OCI-LY1 (cell line): ENCODE data around the gene TK1.

Experiments
- H2AFZ ChIP-seq: fragments of 200-600 bp; sonication (generic), shearing (Covaris generic); 2 replicates; pipeline ENCODE4 v1.6.0; 2014; ENCODE audit warnings: antibody characterized with exemption, mild to moderate bottlenecking, low read length
- H3F3A ChIP-seq: fragments of 200-600 bp; sonication (generic), shearing (Covaris generic); 2 replicates; pipeline ENCODE4 v1.6.0; 2014; ENCODE audit warnings: mild to moderate bottlenecking, antibody characterized with exemption, low read length, moderate library complexity; ENCODE audit not compliant: insufficient read depth
- H3K27ac ChIP-seq: fragments of 200-600 bp; sonication (generic); 2 replicates; pipeline ENCODE4 v1.5.1; 2014; ENCODE audit warnings: low read length, mixed run types, mild to moderate bottlenecking, low read depth; ENCODE audit not compliant: poor library complexity, severe bottlenecking
- H3K27me3 ChIP-seq: fragments of 200-600 bp; sonication (generic); 2 replicates; pipeline ENCODE4 v1.6.0; 2014; ENCODE audit warnings: antibody characterized with exemption, mild to moderate bottlenecking, low read length, moderate library complexity; ENCODE audit not compliant: insufficient read depth
- H3K36me3 ChIP-seq: fragments of 200-600 bp; sonication (generic); 2 replicates; pipeline ENCODE4 v1.6.1; 2014; ENCODE audit warnings: mild to moderate bottlenecking, antibody characterized with exemption, low read length, moderate library complexity, mixed read lengths; ENCODE audit not compliant: insufficient read depth
- H3K4me1 ChIP-seq: fragments of 200-600 bp; sonication (generic); 2 replicates; pipeline ENCODE4 v1.5.1; 2014; ENCODE audit warnings: mild to moderate bottlenecking, low read length, moderate library complexity; ENCODE audit not compliant: insufficient read depth, severe bottlenecking
- H3K4me2 ChIP-seq: fragments of 200-600 bp; sonication (generic), shearing (Covaris generic); 2 replicates; pipeline ENCODE4 v1.6.1; 2014; ENCODE audit warnings: low read length
- H3K4me3 ChIP-seq: fragments of 200-600 bp; sonication (generic); 2 replicates; pipeline ENCODE4 v1.5.1; 2014; ENCODE audit warnings: low read length, low read depth, mild to moderate bottlenecking, mixed read lengths; ENCODE audit not compliant: poor library complexity, severe bottlenecking
- H3K79me2 ChIP-seq: fragments of 200-600 bp; shearing (Covaris generic); 2 replicates; pipeline ENCODE4 v1.6.1; 2016; ENCODE audit warnings: mixed run types, low read length, mixed read lengths; ENCODE audit not compliant: insufficient read depth
- H3K9ac ChIP-seq: fragments of 200-600 bp; sonication (generic), shearing (Covaris generic); 2 replicates; pipeline ENCODE4 v1.6.1; 2014; ENCODE audit warnings: mild to moderate bottlenecking, low read length, mixed read lengths
- H3K9me2 ChIP-seq: fragments of 200-600 bp; sonication (generic), shearing (Covaris generic); 2 replicates; pipeline ENCODE4 v1.6.1; 2014; ENCODE audit warnings: low read depth, mild to moderate bottlenecking, low read length, mixed read lengths
- H3K9me3 ChIP-seq: fragments of 200-600 bp; shearing (Covaris generic); 2 replicates; pipeline ENCODE4 v1.6.1; 2014; ENCODE audit warnings: low read length, mixed read lengths
- H4K20me1 ChIP-seq: fragments of 200-600 bp; sonication (generic), shearing (Covaris generic); 2 replicates; pipeline ENCODE4 v1.6.0; 2016; ENCODE audit warnings: mild to moderate bottlenecking, low read length; ENCODE audit not compliant: insufficient read depth
- EZH2 ChIP-seq: fragments of 200-600 bp; sonication (generic), shearing (Covaris generic); IDR thresholded peaks from 2 replicates; pipeline ENCODE4 v1.8.0; 2017; ENCODE audit warnings: borderline replicate concordance, mixed run types, mild to moderate bottlenecking, antibody characterized with exemption, low read length, moderate library complexity, mixed read lengths
- TF ChIP-seq, protein P1 (sequence below): fragments of 200-600 bp; sonication (generic), shearing (Covaris generic); IDR thresholded peaks from 2 replicates; pipeline ENCODE4 v1.5.1; 2017; ENCODE audit warnings: mild to moderate bottlenecking, antibody characterized with exemption, low read length, moderate library complexity, mixed read lengths

The TK1 gene

DNA sequence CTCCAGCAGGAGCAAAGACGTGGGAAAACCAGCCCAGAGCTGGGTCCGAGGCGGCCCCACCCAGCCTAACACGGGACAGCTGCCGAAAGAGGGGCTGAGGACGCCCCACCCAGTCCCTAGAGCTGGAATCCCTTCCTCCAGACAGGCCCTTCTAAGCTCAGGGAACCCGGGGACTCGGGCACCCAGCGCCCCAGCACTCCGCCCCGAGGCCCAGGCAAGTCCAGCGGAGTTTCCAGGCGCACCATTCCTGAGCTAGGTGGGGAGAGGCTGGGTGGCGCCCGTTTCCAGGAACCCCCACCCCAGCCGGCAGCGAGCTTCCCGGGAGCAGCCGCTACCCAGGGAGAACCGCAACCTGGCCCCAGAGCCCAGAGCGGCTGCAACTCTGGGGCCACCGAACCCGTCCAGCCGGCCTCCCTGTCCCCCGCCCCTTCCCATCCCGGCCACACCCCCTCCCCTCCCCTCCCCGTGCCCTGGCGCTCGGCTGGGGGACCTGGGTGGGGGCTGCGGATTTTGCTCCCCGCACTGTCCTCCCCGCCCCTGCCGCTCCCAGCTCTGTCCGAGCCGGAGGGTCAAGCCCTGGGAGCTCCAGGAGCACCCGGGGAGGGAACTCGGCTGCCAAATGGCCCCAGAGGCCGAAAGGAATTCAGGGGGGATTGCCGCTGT lies 58.8 kb downstream of the TK1 start:
- Histone ChIP-seq H3K9ac (peak overlapping the region; percentile 80), H3K9me2 (no peaks in the 10 kb centered on the region), H3K79me2 (no peaks in the 10 kb centered on the region), H3K27ac (peak overlapping the region; percentile 88), H3K4me2 (peak overlapping the region; percentile 60), H4K20me1 (no peaks in the 10 kb centered on the region), H2AFZ (no peak overlapping the region), H3K9me3 (no peaks in the 10 kb centered on the region), H3K27me3 (no peaks in the 10 kb centered on the region), H3K36me3 (peaks cover 12% of the 10 kb centered on the region), H3K4me1 (peaks cover 81% of the 10 kb centered on the region), H3F3A (no peaks in the 10 kb centered on the region), H3K4me3 (peak overlapping the region; percentile 74)
- TF ChIP-seq, protein P1, sequence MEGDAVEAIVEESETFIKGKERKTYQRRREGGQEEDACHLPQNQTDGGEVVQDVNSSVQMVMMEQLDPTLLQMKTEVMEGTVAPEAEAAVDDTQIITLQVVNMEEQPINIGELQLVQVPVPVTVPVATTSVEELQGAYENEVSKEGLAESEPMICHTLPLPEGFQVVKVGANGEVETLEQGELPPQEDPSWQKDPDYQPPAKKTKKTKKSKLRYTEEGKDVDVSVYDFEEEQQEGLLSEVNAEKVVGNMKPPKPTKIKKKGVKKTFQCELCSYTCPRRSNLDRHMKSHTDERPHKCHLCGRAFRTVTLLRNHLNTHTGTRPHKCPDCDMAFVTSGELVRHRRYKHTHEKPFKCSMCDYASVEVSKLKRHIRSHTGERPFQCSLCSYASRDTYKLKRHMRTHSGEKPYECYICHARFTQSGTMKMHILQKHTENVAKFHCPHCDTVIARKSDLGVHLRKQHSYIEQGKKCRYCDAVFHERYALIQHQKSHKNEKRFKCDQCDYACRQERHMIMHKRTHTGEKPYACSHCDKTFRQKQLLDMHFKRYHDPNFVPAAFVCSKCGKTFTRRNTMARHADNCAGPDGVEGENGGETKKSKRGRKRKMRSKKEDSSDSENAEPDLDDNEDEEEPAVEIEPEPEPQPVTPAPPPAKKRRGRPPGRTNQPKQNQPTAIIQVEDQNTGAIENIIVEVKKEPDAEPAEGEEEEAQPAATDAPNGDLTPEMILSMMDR: no peak
- no peak for TF ChIP-seq EZH2

DNA sequence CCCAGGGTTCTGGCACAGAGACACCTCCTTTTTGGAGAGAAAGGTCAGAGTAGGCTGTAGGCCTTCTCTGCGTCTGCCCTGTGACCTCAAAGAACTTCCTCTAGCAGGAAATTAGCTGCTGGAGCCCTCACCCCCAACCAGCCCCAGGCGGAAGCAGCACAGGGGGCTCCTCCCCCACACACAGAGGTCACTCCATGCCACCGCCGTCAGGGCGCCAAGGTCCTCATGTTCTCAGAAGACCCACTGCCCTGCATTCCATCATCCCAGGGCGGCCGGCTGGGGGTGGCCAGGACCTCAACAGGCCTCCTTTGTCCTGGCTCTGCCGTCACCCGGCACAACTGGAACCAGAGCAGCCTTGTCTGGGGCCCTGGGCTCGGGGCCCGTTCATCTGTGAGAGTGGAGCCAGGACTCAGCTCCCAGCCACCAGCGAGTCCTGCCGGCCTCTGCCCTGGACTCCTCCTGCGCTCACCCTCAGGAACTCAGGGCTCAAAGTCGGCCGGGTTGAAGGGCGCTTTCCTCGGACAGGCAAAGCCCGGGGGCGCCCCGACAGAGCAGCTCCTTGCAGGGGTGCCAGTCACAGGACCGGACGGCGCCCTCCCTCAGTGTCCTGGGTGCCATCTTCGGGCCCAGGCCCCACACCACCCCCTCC lies 59.5 kb downstream of the TK1 start:
- Histone ChIP-seq H2AFZ (no peak overlapping the region), H3K4me3 (peak overlapping the region; percentile 74), H3K36me3 (peaks cover 18% of the 10 kb centered on the region), H3K27ac (peak overlapping the region; percentile 88), H3K4me2 (peak overlapping the region; percentile 60), H3K9me2 (no peaks in the 10 kb centered on the region), H3K9me3 (no peaks in the 10 kb centered on the region), H3K27me3 (no peaks in the 10 kb centered on the region), H3K4me1 (peaks cover 77% of the 10 kb centered on the region), H3K9ac (peak overlapping the region; percentile 80), H4K20me1 (no peaks in the 10 kb centered on the region), H3F3A (no peaks in the 10 kb centered on the region), H3K79me2 (no peaks in the 10 kb centered on the region)
- no peak for TF ChIP-seq EZH2
- TF ChIP-seq, protein P1: no peak

DNA sequence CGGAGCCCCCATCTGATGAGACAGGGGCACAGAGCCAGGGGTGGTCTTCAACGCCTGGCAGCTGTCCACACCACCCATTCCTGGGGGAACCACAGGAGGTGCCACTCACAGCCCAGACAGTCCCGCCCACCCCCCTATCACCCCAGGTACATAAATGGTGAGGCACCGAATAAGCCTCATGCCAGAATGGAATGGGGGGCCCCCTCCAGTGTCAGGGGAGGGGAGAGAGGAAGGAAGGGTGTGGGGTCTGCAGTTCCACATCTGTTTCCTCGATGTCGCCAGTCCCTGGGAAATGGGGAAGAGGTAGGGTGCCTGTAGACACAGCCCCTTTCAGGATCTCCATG lies 60.0 kb downstream of the TK1 start:
- peaks cover 23% of the 10 kb centered on the region for H3K36me3 ChIP-seq
- H3K9ac ChIP-seq: peak overlapping the region; percentile 80
- no peaks in the 10 kb centered on the region for H3K9me2 ChIP-seq
- H3K4me1 ChIP-seq: peaks cover 77% of the 10 kb centered on the region
- peak overlapping the region; percentile 88 for H3K27ac ChIP-seq
- peak overlapping the region; percentile 74 for H3K4me3 ChIP-seq
- H3K4me2 ChIP-seq: peak overlapping the region; percentile 60
- H2AFZ ChIP-seq: no peak overlapping the region
- no peaks in the 10 kb centered on the region for H4K20me1 ChIP-seq
- H3F3A ChIP-seq: no peaks in the 10 kb centered on the region
- no peak for TF ChIP-seq EZH2
- TF ChIP-seq, protein P1: no peak
- H3K79me2 ChIP-seq: no peaks in the 10 kb centered on the region
- H3K27me3 ChIP-seq: no peaks in the 10 kb centered on the region
- H3K9me3 ChIP-seq: no peaks in the 10 kb centered on the region
